Common myeloid progenitor, CD34-positive (primary cell): ENCODE measurements around the gene EIF4ENIF1.
"Not testable (repeated sequence)": the region's sequence is repeated elsewhere in the genome, so short reads cannot be mapped to it uniquely, and the experiment has no call there.

Source experiments
- CTCF ChIA-PET: fragments of 350-600 bp; sonication (Branson Sonifier 250); formaldehyde crosslinking; loops from one replicate; lab custom pipeline; 2021; ENCODE audit warnings: antibody characterized with exemption; lab: Charles Lee
- POLR2A ChIA-PET: fragments of 350-600 bp; sonication (Branson Sonifier 250); formaldehyde crosslinking; loops from one replicate; lab custom pipeline; 2021; ENCODE audit warnings: antibody characterized with exemption; lab: Charles Lee
- DNase-seq, 3 donors: peaks; one replicate each; pipeline versions ENCODE4 v3.0.0 to v3.0.0-alpha.2; 2013
- H3K27ac ChIP-seq, 2 experiments: 1 replicate in 1 of 2; 2 replicates in 1 of 2; pipeline ENCODE4 v1.7.0; 2013; ENCODE audit warnings: inconsistent platforms in 2 of 2, low read length in 2 of 2, mild to moderate bottlenecking in 2 of 2, low read depth in 1 of 2, moderate library complexity in 1 of 2; ENCODE audit not compliant: severe bottlenecking in 2 of 2, insufficient read depth in 1 of 2, poor library complexity in 1 of 2
- H3K27me3 ChIP-seq, 5 experiments: replicated peaks in 2 of 5; 1 replicate in 3 of 5; 2 replicates in 2 of 5; pipeline versions ENCODE4 v1.6.1 to v1.7.0; 2013; ENCODE audit warnings: low read length in 4 of 5, mild to moderate bottlenecking in 2 of 5, moderate library complexity in 2 of 5, inconsistent platforms in 1 of 5; ENCODE audit not compliant: insufficient read depth in 5 of 5, control insufficient read depth in 4 of 5
- H3K36me3 ChIP-seq, 4 experiments: 1 replicate in 2 of 4; 2 replicates in 2 of 4; pipeline versions ENCODE4 v1.6.1 to v1.7.0; 2013; ENCODE audit warnings: low read length in 3 of 4, control low read depth in 1 of 4, mild to moderate bottlenecking in 1 of 4; ENCODE audit not compliant: control insufficient read depth in 4 of 4, insufficient read depth in 4 of 4
- H3K4me1 ChIP-seq, 4 experiments: 1 replicate in 3 of 4; 2 replicates in 1 of 4; pipeline versions ENCODE4 v1.6.1 to v1.7.1; 2013; ENCODE audit warnings: low read length in 3 of 4, mild to moderate bottlenecking in 3 of 4, control low read depth in 1 of 4, inconsistent platforms in 1 of 4, moderate library complexity in 1 of 4; ENCODE audit not compliant: control insufficient read depth in 4 of 4, insufficient read depth in 4 of 4; ENCODE audit errors: control extremely low read depth in 1 of 4
- H3K4me3 ChIP-seq, 7 experiments: 1 replicate in 4 of 7; 2 replicates in 3 of 7; pipeline versions ENCODE4 v1.5.1 to v1.7.0; 2013; ENCODE audit warnings: mild to moderate bottlenecking in 7 of 7, low read length in 6 of 7, moderate library complexity in 6 of 7, inconsistent platforms in 2 of 7, low read depth in 2 of 7, control low read depth in 1 of 7; ENCODE audit not compliant: insufficient read depth in 4 of 7, control insufficient read depth in 1 of 7; ENCODE audit errors: extremely low read depth in 1 of 7
- H3K9me3 ChIP-seq, 5 experiments: 1 replicate in 4 of 5; 2 replicates in 1 of 5; pipeline versions ENCODE4 v1.6.1 to v1.7.1; 2013; ENCODE audit warnings: low read length in 4 of 5, mild to moderate bottlenecking in 2 of 5, inconsistent platforms in 1 of 5, low read depth in 1 of 5, moderate library complexity in 1 of 5; ENCODE audit not compliant: control insufficient read depth in 4 of 5, insufficient read depth in 2 of 5; ENCODE audit errors: control extremely low read depth in 1 of 5
- WGBS: methylation state at CpG from one replicate; pipeline ENCODE4 v1.1.5; 2013; ENCODE audit not compliant: insufficient coverage; 5-methylcytosine and 5-hydroxymethylcytosine counted together

Gene EIF4ENIF1

DNA sequence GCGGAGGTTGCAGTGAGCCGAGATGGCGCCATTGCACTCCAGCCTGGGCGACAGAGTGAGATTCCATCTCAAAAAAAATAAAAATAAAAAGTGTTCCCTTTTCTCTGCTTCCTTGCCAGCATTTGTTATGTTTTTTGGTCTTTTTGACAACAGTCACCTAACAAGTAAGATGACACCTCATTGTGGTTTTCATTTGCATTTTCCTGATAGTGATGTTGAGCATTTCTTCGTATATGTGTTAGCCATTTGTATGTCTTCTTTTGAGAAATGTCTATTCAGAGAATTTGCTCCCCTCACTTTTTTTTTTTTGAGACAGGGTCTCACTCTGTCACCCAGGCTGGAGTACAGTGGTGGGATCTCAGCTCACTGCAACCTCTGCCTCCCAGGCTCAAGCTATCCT is 34.5 kb upstream of the EIF4ENIF1 start:
- H3K36me3 ChIP-seq: peaks cover 5 to 12% (median 8%) of the 10 kb centered on the region in 4 experiments
- DNase-seq: peak in 1 of 3 donors; percentile 11
- H3K4me1 ChIP-seq, H3K9me3 ChIP-seq, H3K27me3 ChIP-seq, POLR2A ChIA-PET, CTCF ChIA-PET, H3K4me3 ChIP-seq, H3K27ac ChIP-seq: not testable (repeated sequence)
- WGBS: 94% methylated on average over 3 of the region's 5 CpGs

DNA sequence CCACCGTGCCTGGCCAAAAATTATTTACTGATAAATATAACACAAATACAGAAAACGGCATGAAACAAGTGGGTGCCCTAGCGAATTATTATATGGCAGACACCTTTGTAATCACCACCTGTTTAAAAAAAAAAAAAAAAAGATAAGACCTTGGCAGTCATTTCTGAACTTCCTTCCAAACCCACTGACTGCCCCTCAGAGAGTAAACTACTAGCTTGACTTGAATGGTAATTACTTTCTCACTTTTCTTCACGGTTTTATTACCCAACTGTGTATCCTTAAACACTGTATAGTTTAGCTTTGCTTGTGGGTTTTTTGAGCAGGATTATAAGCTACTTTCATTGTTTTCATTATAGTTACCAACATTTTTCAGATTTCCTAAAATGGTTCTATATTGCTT is 30.4 kb upstream of the EIF4ENIF1 start:
- CTCF ChIA-PET: no interaction called here

DNA sequence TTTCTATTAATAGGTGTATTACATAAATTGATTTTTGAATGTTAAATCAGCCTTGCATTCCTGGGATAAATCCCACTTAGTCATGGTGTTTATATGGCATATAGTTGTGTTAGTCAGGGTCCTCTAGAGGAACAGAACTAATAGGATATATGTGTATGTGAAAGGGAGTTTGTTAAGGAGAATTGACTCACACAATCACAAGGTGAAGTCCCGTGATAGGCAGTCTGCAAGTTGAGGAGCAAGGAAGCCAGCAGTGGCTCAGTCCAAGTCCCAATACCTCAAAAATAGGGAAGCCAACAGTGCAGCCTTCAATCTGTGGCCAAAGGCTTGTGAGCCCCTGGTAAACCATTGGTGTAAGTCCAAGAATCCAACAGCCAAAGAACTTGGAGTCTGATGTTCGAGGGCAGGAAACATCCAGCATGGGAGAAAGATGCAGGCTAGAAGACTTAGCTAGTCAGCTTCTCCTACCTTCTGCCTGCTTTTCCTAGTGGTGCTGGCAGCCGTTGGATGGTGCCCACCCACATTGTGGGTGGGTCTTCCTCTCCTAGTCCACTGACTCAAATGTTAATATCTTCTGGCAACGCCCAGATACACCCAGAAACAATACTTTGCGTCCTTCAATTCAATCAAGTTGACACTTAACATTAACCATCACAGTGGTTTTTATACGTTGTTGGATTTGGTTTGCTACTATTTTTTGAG is 19.6 kb upstream of the EIF4ENIF1 start:
- Histone ChIP-seq H3K27me3 (no peaks in the 10 kb centered on the region), H3K27ac (no peak overlapping the region), H3K4me3 (no peak overlapping the region), H3K9me3 (peaks cover 0 to 1% (median 0%) of the 10 kb centered on the region in 5 experiments), H3K4me1 (no peaks in the 10 kb centered on the region), H3K36me3 (peaks cover 3 to 22% (median 15%) of the 10 kb centered on the region in 4 experiments)
- ChIA-PET CTCF (no interaction called here), POLR2A (no interaction called here)
- DNase-seq: no peak
- WGBS: 100% methylated on average over 2 of the region's 6 CpGs

More for the DNA sequence above, 30.4 kb upstream of the EIF4ENIF1 start:
- H3K27ac ChIP-seq: no peak overlapping the region
- H3K9me3 ChIP-seq: no peaks in the 10 kb centered on the region
- peaks cover 2 to 11% (median 7%) of the 10 kb centered on the region in 4 experiments for H3K36me3 ChIP-seq
- H3K27me3 ChIP-seq: no peaks in the 10 kb centered on the region
- no CpG with 5 or more reads among the region's 4 CpGs for WGBS
- H3K4me1 ChIP-seq: no peaks in the 10 kb centered on the region
- no peak overlapping the region for H3K4me3 ChIP-seq
- POLR2A ChIA-PET: no interaction called here
- no peak for DNase-seq

DNA sequence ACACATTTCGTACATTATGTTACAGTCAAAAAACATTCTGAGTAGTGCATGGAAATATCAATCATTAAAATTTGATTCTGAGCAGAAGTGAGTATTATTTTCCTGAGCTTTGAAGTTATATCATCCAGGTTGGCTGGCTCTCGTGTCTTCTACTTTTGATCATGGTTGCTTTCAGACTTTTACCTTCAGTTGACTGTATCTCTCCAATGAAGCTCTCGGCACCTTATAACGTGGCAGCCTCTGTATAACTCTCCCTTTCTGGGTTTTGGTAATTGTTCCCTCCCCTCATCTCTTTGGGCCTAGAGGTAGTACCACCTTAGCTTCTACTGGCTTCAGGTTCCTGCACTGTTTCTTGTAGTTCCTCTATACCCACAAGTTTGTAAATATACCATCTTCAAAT is 18.9 kb upstream of the EIF4ENIF1 start:
- peaks cover 3 to 22% (median 14%) of the 10 kb centered on the region in 4 experiments for H3K36me3 ChIP-seq
- CTCF ChIA-PET: no interaction called here
- POLR2A ChIA-PET: no interaction called here

DNA sequence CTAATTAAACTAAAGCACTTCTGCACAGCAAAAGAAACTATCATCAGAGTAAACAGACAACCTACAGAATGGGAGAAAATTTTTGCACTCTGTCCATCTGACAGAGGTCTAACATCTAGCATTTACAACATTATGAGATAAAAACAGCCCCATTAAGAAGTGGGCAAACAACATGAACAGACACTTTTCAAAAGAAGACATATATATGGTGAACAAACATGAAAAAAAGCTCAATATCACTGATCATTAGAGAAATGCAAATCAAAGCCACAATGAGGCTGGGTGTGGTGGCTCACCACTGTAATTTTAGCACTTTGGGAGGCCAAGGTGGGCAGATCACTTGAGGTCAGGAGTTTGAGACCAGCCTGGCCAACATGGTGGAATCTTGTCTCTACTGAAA is 17.9 kb upstream of the EIF4ENIF1 start:
- H3K9me3 ChIP-seq, POLR2A ChIA-PET, CTCF ChIA-PET: not testable (repeated sequence)

More for the DNA sequence above, 18.9 kb upstream of the EIF4ENIF1 start:
- Histone ChIP-seq H3K27me3 (no peaks in the 10 kb centered on the region), H3K9me3 (peaks cover 0 to 1% (median 0%) of the 10 kb centered on the region in 5 experiments), H3K27ac (no peak overlapping the region), H3K4me1 (no peaks in the 10 kb centered on the region), H3K4me3 (no peak overlapping the region)
- no peak for DNase-seq
- WGBS: 83% methylated on average over 2 of the region's 4 CpGs

DNA sequence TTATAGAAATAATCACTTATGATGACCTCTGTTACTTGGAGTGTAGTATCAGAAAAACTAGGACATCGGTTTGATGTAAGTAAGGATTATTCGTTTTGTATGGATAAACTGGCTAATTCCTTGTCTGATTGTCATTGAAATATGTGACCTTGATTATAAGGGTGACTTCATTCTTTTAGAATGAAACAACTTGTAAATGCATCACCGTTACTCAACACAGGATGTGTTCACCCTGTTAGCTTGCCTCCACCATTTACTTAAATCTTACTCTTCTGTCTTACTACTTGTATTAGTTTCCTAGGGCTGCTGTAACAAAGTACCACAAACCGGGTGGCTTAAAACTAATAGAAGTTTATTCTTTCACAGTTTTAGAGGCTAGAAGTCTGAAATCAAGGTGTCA is 14.6 kb upstream of the EIF4ENIF1 start:
- peaks cover 0 to 1% (median 0%) of the 10 kb centered on the region in 5 experiments for H3K9me3 ChIP-seq
- ChIA-PET CTCF (no interaction called here), POLR2A (no interaction called here)
- H3K27me3 ChIP-seq: no peaks in the 10 kb centered on the region
- H3K4me3 ChIP-seq: no peak overlapping the region
- peaks cover 0 to 11% (median 8%) of the 10 kb centered on the region in 4 experiments for H3K36me3 ChIP-seq
- no peak overlapping the region for H3K27ac ChIP-seq
- WGBS: 100% methylated on average over 2 of the region's 4 CpGs
- DNase-seq: no peak
- H3K4me1 ChIP-seq: peaks cover 0 to 3% (median 0%) of the 10 kb centered on the region in 4 experiments

More for the DNA sequence above, 17.9 kb upstream of the EIF4ENIF1 start:
- not testable (repeated sequence) for H3K4me1 ChIP-seq, H3K4me3 ChIP-seq, H3K27ac ChIP-seq, DNase-seq, H3K27me3 ChIP-seq
- H3K36me3 ChIP-seq: peaks cover 3 to 20% (median 14%) of the 10 kb centered on the region in 4 experiments

DNA sequence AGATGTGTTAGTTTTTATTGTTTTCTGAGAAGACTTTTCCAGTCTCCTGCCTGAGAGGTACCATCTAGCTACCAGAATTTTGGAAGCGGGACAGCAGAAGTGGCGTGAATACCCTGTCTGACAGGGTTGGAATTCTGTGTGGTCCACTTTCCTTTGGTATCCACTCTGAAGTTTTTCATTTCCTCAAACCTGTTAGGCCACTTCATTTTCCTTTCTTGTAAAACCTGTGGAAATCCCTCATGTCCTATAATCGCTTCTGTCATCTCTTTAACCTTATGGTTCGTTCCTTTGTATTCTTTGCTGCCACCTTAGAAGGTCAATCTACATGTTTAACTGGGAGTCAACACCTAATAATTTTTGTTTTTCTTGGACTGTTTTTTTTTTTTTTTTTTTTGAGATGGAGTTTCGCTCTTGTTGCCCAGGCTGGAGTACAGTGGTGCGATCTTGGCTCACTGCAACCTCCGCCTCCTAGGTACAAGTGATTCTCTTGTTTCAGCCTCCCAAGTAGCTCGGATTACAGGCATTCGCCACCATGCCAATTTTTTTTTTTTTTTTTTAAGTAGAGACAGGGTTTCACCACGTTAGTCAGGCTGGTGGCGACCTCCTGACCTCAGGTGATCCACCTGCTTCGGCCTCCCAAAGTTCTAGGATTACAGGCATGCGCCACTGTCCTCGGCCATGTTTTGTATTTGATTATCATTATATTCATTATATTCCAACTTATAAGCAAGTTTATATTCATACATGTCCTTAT is 13.7 kb upstream of the EIF4ENIF1 start:
- peaks cover 0 to 7% (median 2%) of the 10 kb centered on the region in 4 experiments for H3K36me3 ChIP-seq

More for the DNA sequence above, 13.7 kb upstream of the EIF4ENIF1 start:
- H3K27me3 ChIP-seq: no peaks in the 10 kb centered on the region
- CTCF ChIA-PET: no interaction called here
- H3K9me3 ChIP-seq: peaks cover 0 to 1% (median 0%) of the 10 kb centered on the region in 5 experiments
- POLR2A ChIA-PET: interaction anchor here (0.6 kb wide), 1 partner anchor 23 kb away, joined by 3 read pairs; no protein-coding TSS in a partner anchor
- no peak for DNase-seq
- peaks cover 0 to 3% (median 0%) of the 10 kb centered on the region in 4 experiments for H3K4me1 ChIP-seq
- no peak overlapping the region for H3K4me3 ChIP-seq
- 98% methylated on average over 4 of the region's 14 CpGs for WGBS
- no peak overlapping the region for H3K27ac ChIP-seq
